Measurements from ENCODE around the gene MTAP. TPM values are rescaled to one million over a fixed set of nuclear protein-coding genes. Genes with fewer than 3 reads are reported as not detected.

Gene MTAP
- total RNA-seq, 1 experiment from 2014 or later, result 84.3 TPM

DNA sequence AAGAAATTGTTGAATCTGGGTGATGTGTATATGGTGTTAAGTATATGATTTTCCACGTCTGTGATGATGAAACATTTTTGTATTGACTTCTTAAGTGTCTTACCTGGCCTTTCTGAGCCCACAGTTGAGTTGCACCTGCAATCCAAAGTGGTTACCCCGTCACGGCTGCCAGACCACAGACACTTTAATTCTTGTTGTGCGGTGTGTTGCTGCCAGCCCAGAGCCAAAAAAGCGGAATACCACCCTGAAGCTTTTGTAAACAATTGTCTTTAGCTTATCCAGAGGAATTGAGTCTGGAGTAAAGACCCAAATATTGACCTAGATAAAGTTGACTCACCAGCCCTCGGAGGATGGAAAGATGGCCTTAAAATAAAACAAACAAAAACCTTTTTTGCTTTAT lies 35.1 kb downstream of the MTAP start (continued):
- TF ChIP-seq, protein P1, sequence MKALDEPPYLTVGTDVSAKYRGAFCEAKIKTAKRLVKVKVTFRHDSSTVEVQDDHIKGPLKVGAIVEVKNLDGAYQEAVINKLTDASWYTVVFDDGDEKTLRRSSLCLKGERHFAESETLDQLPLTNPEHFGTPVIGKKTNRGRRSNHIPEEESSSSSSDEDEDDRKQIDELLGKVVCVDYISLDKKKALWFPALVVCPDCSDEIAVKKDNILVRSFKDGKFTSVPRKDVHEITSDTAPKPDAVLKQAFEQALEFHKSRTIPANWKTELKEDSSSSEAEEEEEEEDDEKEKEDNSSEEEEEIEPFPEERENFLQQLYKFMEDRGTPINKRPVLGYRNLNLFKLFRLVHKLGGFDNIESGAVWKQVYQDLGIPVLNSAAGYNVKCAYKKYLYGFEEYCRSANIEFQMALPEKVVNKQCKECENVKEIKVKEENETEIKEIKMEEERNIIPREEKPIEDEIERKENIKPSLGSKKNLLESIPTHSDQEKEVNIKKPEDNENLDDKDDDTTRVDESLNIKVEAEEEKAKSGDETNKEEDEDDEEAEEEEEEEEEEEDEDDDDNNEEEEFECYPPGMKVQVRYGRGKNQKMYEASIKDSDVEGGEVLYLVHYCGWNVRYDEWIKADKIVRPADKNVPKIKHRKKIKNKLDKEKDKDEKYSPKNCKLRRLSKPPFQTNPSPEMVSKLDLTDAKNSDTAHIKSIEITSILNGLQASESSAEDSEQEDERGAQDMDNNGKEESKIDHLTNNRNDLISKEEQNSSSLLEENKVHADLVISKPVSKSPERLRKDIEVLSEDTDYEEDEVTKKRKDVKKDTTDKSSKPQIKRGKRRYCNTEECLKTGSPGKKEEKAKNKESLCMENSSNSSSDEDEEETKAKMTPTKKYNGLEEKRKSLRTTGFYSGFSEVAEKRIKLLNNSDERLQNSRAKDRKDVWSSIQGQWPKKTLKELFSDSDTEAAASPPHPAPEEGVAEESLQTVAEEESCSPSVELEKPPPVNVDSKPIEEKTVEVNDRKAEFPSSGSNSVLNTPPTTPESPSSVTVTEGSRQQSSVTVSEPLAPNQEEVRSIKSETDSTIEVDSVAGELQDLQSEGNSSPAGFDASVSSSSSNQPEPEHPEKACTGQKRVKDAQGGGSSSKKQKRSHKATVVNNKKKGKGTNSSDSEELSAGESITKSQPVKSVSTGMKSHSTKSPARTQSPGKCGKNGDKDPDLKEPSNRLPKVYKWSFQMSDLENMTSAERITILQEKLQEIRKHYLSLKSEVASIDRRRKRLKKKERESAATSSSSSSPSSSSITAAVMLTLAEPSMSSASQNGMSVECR (CRISPR knock-in tag; IDR thresholded peaks at IDR 0.05; ENCODE audit: borderline replicate concordance), result no peak
- TF ChIP-seq, protein P2, sequence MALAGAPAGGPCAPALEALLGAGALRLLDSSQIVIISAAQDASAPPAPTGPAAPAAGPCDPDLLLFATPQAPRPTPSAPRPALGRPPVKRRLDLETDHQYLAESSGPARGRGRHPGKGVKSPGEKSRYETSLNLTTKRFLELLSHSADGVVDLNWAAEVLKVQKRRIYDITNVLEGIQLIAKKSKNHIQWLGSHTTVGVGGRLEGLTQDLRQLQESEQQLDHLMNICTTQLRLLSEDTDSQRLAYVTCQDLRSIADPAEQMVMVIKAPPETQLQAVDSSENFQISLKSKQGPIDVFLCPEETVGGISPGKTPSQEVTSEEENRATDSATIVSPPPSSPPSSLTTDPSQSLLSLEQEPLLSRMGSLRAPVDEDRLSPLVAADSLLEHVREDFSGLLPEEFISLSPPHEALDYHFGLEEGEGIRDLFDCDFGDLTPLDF (CRISPR knock-in tag; IDR thresholded peaks at IDR 0.05), result no peak
- TF ChIP-seq NFYB (CRISPR knock-in tag; conservative IDR thresholded peaks at IDR 0.05; ENCODE audit: low read depth) (no peak), CREM (CRISPR knock-in tag; IDR thresholded peaks at IDR 0.05) (no peak), CBFB (CRISPR knock-in tag; IDR thresholded peaks at IDR 0.05; ENCODE audit: low read depth) (no peak), FOXK1 (CRISPR knock-in tag; IDR thresholded peaks at IDR 0.05) (no peak), GRHL2 (CRISPR knock-in tag; IDR thresholded peaks at IDR 0.05; ENCODE audit: insufficient replicate concordance, severe bottlenecking) (no peak), FOXP1 (CRISPR knock-in tag; IDR thresholded peaks at IDR 0.05; ENCODE audit: borderline replicate concordance) (no peak), ZNF416 (CRISPR knock-in tag; IDR thresholded peaks at IDR 0.05) (no peak), MXD4 (CRISPR knock-in tag; IDR thresholded peaks at IDR 0.05; ENCODE audit: borderline replicate concordance) (no peak), HMGA2 (CRISPR knock-in tag; IDR thresholded peaks at IDR 0.05) (no peak)
- TF ChIP-seq, protein P3, sequence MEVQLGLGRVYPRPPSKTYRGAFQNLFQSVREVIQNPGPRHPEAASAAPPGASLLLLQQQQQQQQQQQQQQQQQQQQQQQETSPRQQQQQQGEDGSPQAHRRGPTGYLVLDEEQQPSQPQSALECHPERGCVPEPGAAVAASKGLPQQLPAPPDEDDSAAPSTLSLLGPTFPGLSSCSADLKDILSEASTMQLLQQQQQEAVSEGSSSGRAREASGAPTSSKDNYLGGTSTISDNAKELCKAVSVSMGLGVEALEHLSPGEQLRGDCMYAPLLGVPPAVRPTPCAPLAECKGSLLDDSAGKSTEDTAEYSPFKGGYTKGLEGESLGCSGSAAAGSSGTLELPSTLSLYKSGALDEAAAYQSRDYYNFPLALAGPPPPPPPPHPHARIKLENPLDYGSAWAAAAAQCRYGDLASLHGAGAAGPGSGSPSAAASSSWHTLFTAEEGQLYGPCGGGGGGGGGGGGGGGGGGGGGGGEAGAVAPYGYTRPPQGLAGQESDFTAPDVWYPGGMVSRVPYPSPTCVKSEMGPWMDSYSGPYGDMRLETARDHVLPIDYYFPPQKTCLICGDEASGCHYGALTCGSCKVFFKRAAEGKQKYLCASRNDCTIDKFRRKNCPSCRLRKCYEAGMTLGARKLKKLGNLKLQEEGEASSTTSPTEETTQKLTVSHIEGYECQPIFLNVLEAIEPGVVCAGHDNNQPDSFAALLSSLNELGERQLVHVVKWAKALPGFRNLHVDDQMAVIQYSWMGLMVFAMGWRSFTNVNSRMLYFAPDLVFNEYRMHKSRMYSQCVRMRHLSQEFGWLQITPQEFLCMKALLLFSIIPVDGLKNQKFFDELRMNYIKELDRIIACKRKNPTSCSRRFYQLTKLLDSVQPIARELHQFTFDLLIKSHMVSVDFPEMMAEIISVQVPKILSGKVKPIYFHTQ (CRISPR knock-in tag; IDR thresholded peaks at IDR 0.05), result no peak

DNA sequence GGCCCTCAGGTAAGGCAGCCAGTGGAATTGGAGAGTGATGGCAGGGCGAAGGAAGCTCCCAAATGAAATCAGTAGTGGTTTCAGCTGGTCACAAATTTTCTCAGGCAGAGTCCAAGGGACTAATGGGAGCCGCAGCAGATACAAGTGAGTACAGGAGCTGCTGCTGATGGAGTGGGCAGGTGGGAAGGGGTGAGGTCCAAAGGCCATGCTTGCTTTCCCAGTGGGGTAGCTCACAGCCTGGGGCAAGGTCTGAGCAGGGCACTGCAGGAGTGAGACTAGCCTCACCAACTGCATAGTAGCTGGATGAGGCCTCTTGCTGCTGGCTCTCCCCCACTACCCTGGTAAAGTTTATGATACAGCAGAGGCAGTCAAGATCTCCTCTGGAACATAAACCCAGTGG lies 38.2 kb downstream of the MTAP start:
- H3K27me3 Mint-ChIP-seq (ENCODE audit: low read depth), result no peaks in the 10 kb centered on the region
- POLR2A ChIA-PET, result no interaction called here
- no peak for TF ChIP-seq RORB (CRISPR knock-in tag; IDR thresholded peaks at IDR 0.05)
- TF ChIP-seq, protein P4, sequence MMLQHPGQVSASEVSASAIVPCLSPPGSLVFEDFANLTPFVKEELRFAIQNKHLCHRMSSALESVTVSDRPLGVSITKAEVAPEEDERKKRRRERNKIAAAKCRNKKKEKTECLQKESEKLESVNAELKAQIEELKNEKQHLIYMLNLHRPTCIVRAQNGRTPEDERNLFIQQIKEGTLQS (CRISPR knock-in tag; conservative IDR thresholded peaks at IDR 0.05), result no peak
- TF ChIP-seq ZNF671 (CRISPR knock-in tag; IDR thresholded peaks at IDR 0.05), result no peak
- TF ChIP-seq, protein P5, sequence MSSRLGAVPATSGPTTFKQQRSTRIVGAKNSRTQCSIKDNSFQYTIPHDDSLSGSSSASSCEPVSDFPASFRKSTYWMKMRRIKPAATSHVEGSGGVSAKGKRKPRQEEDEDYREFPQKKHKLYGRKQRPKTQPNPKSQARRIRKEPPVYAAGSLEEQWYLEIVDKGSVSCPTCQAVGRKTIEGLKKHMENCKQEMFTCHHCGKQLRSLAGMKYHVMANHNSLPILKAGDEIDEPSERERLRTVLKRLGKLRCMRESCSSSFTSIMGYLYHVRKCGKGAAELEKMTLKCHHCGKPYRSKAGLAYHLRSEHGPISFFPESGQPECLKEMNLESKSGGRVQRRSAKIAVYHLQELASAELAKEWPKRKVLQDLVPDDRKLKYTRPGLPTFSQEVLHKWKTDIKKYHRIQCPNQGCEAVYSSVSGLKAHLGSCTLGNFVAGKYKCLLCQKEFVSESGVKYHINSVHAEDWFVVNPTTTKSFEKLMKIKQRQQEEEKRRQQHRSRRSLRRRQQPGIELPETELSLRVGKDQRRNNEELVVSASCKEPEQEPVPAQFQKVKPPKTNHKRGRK (CRISPR knock-in tag; IDR thresholded peaks at IDR 0.05; ENCODE audit: borderline replicate concordance), result no peak
- TF ChIP-seq NFE2L1 (CRISPR knock-in tag; IDR thresholded peaks at IDR 0.05), result no peak
- TF ChIP-seq, protein P2 (CRISPR knock-in tag; IDR thresholded peaks at IDR 0.05), result no peak
- TF ChIP-seq, protein P6, sequence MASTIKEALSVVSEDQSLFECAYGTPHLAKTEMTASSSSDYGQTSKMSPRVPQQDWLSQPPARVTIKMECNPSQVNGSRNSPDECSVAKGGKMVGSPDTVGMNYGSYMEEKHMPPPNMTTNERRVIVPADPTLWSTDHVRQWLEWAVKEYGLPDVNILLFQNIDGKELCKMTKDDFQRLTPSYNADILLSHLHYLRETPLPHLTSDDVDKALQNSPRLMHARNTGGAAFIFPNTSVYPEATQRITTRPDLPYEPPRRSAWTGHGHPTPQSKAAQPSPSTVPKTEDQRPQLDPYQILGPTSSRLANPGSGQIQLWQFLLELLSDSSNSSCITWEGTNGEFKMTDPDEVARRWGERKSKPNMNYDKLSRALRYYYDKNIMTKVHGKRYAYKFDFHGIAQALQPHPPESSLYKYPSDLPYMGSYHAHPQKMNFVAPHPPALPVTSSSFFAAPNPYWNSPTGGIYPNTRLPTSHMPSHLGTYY (CRISPR knock-in tag; IDR thresholded peaks at IDR 0.05), result no peak
- no peak for TF ChIP-seq PRRX2 (CRISPR knock-in tag; IDR thresholded peaks at IDR 0.05)
- TF ChIP-seq NFYB (CRISPR knock-in tag; conservative IDR thresholded peaks at IDR 0.05; ENCODE audit: low read depth), result no peak
- TF ChIP-seq HMGA2 (CRISPR knock-in tag; IDR thresholded peaks at IDR 0.05), result no peak
- no peak for TF ChIP-seq SP1 (CRISPR knock-in tag; conservative IDR thresholded peaks at IDR 0.05)
- no peak for TF ChIP-seq TEAD1 (CRISPR knock-in tag; IDR thresholded peaks at IDR 0.05)
- no peak for TF ChIP-seq GABPB1 (CRISPR knock-in tag; IDR thresholded peaks at IDR 0.05)
- TF ChIP-seq FOXJ3 (CRISPR knock-in tag; IDR thresholded peaks at IDR 0.05; ENCODE audit: borderline replicate concordance), result no peak
- TF ChIP-seq SOX15 (CRISPR knock-in tag; IDR thresholded peaks at IDR 0.05), result no peak
- TF ChIP-seq TCF7 (CRISPR knock-in tag; IDR thresholded peaks at IDR 0.05; ENCODE audit: low read depth), result no peak

More for the DNA sequence above, 38.2 kb downstream of the MTAP start:
- no peak for ATAC-seq
- H3K4me1 Mint-ChIP-seq, result no peaks in the 10 kb centered on the region
- DNase-seq (ENCODE audit: low spot score), result no peak
- H3K4me3 Mint-ChIP-seq, result no peak overlapping the region
- H3K9me3 Mint-ChIP-seq, result peaks cover 56% of the 10 kb centered on the region
- no peak overlapping the region for H3K27ac Mint-ChIP-seq
- H3K36me3 Mint-ChIP-seq, result peaks cover 98% of the 10 kb centered on the region
- CTCF ChIA-PET, result no interaction called here
